Middle frontal gyrus (tissue), 1 donor: ENCODE data around the gene SERPINB13.

Experiments
- DNase-seq: peaks from one replicate; pipeline ENCODE4 v3.0.0-alpha.2; 2015; ENCODE audit warnings: low spot score; ENCODE audit errors: extremely low spot score

SERPINB13 gene, protein sequence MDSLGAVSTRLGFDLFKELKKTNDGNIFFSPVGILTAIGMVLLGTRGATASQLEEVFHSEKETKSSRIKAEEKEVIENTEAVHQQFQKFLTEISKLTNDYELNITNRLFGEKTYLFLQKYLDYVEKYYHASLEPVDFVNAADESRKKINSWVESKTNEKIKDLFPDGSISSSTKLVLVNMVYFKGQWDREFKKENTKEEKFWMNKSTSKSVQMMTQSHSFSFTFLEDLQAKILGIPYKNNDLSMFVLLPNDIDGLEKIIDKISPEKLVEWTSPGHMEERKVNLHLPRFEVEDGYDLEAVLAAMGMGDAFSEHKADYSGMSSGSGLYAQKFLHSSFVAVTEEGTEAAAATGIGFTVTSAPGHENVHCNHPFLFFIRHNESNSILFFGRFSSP

DNA sequence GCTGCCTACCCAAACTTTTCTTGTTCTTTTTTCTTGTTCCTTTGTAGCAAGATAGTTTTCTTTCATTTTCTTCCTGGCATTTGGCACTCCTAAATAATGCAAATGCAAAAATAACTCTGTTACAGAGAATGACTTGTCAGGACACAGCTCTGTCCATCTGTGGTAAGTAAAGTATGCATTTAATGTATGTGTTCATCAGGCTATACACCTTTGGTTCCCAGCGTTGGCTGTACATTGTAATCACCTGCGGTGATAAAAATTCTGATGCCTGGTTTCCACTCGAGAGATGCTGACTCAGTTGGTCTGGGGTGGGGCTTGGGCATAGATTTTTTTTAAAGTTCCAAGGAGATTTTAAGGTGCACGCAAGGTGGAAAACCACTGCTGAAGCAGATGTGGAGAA lies at the start of gene SERPINB13:
SERPINB13 (plus strand) TSS at position 378 of the 400 bp plus-strand sequence. CDS start 1,325 bp downstream, outside the sequence.
- DNase-seq: no peak

DNA sequence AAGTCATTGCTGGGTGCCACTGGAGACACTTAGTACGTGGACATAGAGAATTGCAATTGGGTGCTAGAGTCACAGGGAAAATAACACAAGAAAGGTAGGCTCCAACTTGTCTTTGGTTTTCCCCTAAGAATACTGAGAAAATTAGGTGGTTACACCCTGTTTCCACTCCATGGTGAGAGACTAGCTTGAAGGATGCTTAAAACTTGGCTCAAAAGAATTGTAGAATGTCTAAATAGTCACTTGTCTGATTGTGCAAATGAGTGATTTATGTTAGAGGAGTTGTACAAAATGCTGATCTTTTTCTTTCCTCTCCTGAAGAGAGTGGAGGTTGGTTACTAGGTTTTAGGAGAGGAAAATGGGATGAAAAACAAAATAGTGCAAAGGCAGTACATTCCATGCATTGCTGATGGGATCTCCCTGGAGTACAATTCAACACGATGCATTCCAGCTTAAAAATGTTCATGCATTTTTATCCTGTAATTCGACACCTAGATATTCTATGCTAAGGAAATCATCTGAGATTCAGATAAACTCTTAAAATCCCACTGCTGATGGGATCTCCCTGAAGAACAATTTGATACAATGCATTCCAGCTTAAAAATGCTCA lies 47.1 kb upstream of the SERPINB13 start:
- no peak for DNase-seq

DNA sequence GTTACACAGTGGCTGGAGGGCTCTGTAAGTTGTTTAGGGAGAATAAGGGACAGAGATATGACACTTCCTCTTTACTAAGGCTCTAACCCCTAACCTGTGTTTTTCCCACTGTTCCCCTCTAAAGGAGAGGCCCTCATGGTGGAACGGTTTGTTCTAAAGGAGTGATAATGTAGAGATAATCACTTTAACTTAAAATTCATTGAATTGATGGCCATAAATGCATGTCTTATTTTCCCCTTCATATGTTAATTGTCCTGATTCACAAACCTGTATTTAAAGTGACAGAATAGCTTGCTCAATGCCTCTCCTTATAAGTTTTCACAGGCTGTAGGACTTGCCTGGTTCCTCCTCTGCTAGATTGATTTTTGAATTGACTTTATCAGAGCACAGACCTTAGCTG lies 45.1 kb upstream of the SERPINB13 start, which contains the start of gene SERPINB12:
SERPINB12 (plus strand) TSS at position 301 of the 400 bp plus-strand sequence. CDS start 13,791 bp downstream, outside the sequence.
- DNase-seq: no peak

DNA sequence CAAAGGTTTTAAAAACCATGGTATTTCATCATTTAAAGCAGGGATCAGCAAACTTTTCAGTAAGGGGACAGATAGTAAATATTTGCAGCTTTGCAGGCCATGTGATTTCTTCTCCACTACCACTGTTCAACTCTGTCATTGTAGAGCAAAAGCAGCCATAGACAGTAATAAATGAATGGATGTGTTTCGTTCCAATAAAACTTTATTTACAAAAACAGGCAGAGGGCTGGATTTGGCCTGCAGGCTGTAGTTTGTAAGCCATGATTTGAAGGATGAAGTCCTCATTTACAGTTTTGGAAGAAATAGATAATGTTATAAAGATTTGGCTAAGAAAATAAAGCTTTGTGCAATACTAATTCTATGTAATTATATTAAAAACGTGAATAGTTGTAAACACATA lies 43.1 kb upstream of the SERPINB13 start:
- no peak for DNase-seq

DNA sequence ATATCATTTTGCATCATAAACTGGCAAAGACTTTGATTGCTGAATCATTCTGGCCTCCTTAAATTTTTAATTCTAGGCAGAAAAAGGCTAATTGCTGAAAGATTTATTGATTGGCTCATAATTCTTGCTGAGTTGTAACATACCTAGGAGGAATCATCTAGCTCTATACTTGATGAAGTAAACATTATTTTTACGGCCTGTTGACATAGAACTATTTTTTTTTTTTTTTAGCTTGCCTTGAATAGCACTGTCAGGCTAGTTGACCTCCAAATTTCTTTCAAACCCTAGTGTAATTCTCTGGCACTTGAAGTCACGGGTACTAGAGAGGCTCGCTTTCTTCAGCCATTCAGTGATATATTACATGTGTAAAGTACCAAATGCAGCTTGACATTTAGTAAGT lies 42.1 kb upstream of the SERPINB13 start:
- DNase-seq: no peak

DNA sequence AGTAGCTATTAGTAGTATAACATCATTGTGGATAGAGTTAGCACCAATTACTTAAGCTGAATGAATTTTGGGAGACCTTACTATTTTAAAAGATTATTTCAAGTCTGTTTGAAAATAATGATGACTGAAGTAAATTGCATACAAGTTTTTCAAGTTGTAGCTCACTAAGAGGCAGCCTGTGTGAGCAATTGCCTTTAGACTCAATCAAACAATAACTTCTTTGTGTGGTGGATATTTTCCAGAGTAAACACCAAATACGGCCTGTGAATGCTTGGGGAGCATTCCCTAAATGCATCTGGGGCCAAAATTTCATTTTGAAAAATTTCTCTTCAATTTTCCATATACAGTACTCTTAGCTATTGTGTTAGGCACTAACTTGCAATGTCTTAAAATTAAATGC lies 37.1 kb upstream of the SERPINB13 start:
- DNase-seq: no peak

DNA sequence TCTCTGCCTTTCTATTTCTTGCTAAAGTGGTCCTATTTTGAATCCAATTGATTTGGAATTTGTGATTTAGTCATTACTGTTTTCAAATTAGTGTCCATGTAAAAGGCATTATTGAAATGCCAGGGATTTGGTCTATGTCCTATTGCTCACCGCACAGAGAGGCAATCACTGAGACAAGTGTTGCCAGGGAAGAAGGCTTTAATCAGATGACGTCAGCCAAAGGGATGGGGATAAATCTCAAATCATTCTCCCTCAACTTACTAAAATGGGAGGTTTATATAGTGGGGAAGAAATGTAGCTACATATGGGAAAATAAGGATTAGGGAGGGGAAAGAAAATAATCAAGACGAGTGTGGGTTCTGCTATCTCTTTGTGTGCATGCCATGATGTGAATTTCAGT lies 35.4 kb upstream of the SERPINB13 start:
- DNase-seq: no peak

DNA sequence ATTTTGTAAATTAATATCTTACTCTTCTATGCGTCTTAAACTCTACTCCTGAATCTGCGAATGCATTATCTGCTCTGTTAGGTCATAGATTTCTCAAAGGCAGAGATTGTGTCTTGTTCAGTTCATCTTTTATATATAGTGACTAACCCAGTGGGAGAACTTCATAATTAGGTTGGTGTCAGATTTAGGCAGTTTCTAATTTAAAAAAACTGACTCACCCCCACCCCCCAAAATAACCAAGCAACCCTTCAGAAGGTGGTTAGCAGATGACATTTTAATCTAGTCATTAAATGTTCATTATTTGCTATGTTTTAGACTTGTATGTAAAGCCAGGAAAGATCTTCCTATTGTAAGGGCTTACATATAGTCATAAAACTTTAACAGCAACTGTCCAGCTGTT lies 34.6 kb upstream of the SERPINB13 start:
- no peak for DNase-seq

DNA sequence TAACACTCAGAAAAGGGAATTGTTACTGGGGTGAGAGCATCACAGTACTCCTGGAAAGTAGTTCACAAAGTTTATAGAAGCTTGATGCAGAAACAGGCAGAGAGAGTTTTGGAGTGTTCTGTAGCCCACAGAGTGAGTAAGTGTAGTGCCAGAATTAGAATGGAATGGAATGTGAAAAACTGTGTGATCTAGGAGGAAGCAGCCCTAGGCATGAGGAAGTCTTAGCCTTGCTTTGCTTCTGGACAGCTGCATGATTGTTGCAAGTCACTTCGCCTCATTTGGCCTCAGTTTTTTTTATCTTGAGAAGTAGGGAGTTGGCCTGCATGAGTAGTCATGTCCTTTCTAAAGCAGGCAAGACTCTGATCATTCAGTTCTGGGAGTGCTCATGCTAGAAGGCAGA lies 34.1 kb upstream of the SERPINB13 start:
- DNase-seq: no peak

DNA sequence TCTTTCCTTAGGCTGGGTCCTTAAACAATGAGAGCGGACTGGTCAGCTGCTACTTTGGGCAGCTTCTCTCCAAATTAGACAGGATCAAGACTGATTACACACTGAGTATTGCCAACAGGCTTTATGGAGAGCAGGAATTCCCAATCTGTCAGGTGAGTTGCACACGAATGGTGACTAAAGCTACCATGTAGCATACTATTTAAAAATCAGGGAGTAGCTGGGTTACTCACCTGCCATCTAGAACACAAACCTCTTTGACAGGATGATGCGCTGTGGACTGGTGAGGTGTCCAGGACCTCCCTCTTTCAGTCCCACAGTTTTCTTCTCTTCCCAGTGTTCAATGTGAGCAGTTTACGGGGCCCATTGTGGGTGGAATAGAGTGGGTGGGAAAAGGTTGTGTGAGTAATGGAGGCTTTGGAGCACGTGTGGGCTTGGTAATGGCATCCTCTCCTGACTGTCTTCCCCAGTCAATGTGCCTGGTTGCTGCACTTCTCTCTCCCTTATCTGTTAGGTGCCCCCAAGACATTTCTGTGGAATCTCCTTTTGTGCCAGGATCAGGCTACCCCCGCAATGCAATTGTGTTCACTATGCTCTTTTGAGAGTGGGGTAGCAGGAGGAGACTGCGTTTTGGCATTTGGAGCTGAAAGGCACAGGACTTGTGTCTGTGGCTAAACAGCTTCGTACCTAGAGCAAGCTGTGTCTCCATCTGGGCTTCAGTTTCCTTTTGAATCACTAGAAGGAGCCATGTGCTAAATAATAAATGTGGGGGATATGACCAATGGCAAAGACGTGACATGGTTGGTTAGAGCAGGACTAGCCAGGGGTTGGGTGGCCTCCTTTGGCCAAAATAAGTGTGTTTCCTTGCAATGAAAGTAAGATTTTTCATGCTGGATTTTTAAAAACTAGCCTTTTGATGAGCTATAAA lies 27.3 kb upstream of the SERPINB13 start:
- DNase-seq: no peak

DNA sequence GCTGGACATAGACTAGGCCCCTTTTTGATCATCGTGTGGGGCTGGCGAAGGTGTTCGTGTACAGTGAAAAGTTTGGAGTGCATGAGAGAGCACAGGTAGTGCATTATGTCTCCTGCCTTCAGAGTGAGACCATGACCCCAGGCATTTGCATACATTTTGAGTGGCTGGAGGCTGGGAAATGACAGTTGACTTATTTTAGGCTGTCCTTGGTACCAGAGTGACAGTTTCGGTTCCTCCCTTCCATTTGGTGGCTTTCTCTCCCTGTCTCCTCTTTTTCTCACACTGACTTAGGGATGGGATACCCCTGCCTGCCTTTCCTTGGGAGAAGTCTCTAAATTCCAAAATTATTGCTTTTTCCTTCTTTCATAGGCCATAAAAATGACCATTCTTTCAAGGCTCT lies 24.9 kb upstream of the SERPINB13 start:
- DNase-seq: no peak

DNA sequence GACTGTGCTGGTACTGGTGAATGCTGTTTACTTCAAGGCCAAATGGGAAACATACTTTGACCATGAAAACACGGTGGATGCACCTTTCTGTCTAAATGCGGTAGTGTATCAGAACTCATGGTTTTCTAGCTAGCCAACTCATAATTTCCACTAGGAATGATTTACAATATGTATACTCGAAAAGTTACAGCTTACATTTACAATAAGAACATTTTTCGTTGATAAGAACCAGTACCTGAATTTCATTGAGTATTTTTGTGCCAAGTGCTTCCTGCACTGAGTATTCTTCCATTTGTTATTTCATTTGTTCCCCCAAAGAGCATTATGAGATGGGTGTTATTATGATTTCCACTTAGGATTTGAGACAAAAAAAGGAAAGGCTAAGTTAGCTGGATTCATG lies 23.1 kb upstream of the SERPINB13 start:
- no peak for DNase-seq

DNA sequence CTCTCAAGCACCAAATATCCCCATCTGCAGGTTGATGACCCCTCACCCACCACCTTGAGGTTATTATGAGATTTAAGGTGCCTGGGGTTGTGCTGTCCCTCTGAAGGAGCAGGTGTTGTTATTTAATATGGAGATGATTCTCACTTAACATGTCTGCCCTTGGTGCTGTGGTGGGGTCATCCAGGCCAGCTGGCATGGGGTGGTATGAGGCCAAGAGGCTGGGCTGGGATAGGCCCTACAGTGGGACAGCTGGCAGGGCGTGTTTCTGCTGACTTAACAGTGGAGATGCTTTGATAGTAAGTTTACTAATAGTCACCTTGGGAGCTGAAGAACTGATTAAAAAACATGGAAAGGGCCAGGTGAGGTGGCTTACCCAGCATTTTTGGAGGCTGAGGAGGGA lies 22.6 kb upstream of the SERPINB13 start:
- no peak for DNase-seq

DNA sequence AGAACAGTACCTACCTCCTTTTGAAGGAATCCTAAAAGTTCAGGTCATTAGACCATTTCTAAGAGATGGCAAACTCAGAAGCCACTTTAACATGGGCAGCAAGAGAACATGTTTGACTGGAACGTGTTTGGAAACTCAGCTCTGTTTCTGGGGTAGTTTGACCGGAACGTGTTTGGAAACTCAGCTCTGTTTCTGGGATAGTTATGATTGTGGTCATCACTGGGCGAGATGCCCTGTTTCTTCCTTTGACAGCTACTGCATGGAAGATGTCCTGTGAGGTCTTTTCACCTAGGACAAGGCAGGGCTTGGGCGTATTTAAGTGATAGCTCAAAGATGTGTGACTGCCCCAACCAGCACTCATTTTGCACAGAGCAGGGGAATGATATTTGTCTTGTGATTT lies 19.9 kb upstream of the SERPINB13 start:
- no peak for DNase-seq

DNA sequence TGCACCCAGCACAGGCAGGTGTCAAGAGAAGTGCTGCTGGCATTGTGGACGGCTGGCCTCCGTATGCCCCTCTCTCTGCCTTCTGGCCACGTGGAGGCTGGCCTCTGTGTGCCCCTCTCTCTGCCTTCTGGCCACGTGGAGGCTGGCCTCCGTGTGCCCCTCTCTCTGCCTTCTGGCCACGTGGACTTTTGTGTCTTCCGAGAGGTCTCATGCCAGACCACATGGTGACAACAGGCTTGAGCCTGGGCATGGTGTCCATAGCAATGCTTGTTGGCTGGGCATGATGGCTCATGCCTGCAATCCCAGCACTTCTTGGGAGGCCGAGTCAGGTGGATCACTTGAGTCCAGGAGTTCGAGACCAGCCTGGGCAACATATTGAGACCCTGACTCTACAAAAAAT lies 19.3 kb upstream of the SERPINB13 start:
- no peak for DNase-seq

DNA sequence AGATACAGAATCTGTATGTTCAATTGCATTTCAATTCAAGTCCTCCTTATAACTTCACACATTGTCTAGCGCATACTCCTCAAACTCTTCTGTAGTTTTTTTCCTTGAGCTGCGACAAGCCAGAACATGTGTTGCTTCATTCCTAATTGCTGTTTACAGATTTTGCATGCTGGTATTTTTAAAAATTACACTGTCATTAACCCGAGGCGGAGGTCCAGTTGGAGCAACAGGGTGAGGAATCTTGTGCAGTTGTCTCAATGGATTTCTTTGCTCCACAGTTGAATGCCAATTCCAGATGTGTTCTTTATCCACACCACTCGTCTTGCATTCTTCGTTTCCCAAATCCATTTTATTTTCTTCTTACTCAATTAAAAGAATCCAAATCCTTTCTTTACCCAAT lies 16.4 kb upstream of the SERPINB13 start:
- DNase-seq: no peak

DNA sequence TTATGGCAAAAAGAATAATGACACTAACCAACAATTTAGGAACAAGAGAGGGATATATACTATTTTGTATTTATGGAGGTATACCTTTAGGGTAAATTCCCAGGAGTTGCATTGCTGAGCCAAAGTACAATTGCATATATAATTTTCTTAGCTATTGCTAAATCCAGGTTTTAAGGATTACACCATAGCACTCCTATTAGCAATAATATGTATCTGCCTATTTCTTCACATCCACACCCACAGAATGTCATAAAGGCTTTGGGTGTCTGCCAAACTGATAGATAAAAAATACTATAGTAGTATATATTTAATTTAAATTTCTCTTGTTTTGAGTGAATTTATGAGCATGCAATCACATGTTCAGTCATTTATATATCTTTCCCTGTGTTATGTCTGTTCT lies 11.5 kb upstream of the SERPINB13 start:
- no peak for DNase-seq

DNA sequence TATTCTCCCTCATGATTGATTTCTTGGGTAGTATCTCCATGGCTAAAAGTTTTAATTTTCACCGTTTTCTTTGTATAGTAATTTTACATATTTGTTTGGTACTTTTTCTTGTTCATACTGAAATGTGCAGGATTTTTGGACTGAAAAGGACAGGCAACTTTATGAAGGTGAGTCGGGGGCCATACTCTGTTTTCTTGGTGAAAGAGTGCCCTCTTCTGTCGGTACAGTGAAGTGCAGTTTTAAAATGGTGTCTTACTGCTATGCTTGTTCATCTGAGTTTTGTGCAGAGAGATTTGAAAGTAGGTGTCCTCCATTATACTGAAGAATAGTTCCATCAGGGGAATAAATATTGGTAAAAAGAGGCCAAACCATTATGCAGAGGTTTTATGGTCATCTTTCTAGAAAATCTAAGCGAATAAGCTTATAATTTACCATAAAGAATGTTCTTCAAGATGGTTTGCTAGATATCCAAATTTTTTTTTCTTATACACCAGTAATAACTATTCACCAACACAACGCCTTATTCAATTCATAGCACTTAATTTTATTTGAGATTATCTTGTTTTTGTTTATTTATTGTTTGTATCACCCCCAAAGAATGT lies 8.7 kb upstream of the SERPINB13 start:
- no peak for DNase-seq

DNA sequence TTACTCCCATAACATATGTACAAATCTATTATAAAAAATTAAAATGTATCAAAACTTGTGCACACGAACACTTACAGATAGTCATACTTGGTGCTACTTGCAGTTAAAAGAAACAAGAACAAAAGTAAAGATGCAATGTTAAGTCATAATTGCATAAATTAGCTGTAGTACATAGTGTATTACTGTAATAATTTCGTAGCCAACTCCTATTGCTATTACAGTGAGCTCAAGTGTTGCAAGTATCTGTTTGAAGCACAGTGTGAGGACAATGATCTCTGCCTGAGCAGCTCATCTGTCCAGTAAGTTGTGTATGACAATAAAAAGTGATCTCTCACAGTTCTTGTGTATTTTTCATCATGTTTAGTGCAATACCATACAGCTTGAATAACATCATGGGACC lies 7.5 kb upstream of the SERPINB13 start:
- DNase-seq: no peak

DNA sequence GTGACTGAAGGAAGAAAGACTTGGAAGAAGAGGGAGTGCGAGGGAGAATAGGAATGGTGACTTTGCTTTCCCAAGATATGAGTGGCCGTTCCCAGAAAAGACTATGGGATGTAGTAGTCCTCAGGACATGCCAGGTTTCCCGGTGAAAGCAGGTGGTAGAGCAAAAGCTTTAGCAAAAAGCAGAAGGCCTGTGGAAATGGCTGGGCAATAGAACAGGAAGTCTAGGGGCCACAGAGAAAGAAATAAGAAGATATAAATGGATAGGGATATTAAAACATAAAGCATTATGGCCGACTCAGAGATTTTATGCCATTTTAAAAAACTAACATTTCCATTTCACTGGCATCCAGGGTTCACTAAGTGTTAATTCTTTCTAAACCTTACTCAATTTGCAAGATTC lies 1.2 kb upstream of the SERPINB13 start:
- DNase-seq: no peak

DNA sequence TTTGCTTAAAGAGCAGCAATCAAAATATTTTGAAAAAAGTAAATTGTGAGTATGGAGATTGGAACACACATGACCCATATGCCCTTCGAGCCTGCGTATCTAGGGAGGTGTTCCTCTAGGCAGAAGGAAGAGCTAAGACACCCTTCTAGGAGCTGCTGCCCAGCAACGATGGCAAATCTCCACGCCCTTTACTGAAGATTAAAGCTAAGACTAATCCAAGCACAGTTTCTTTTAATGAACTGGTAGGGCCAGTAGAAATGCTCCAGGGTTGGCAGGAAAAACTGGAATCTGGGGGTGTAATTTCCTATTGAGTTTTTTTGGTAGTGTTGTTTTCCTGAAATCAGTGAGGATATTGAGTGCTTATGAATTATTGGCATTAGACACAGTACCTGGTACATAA lies 712 bp upstream of the SERPINB13 start:
- no peak for DNase-seq

DNA sequence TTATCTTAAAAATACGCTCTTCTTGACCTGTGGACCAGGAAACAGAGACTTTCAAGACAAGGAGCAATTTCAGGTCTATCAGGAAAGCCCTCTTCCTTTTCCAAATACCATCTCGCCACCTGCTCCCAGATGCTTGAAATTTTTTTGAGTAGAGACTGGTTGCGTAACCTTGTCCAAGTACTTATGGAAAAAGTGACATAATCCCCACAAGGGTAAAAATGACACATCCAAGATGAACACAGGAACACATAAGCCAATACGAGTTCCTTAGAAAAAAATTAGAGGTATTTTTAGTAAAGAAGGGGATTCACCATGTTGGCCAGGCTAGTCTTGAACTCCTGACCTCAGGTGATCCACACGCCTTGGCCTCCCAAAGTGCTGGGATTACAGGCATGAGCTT lies 1.8 kb downstream of the SERPINB13 start:
- no peak for DNase-seq
